ENCODE data around the gene FIGLA. TPM values are rescaled to one million over a fixed set of nuclear protein-coding genes. Genes with fewer than 3 reads are reported as not detected.

The FIGLA gene
- total RNA-seq, 1 experiment from 2014 or later: not detected

GRCh38 chr2:70759446-70759845 is 31.0 kb downstream of the FIGLA start:
- TF ChIP-seq SP1 (IDR thresholded peaks at IDR 0.05; ENCODE audit: low read depth) (no peak), TCF7L2 (IDR thresholded peaks at IDR 0.05; ENCODE audit: borderline replicate concordance, extremely low read depth, insufficient read depth, insufficient read length) (no peak), REST (IDR thresholded peaks at IDR 0.05; ENCODE audit: low read depth) (no peak)
- Histone ChIP-seq H3K36me3 (ENCODE audit: control insufficient read depth in 1 of 2, insufficient read depth in 2 of 2, low read length in 2 of 2) (no peaks in the 10 kb centered on the region), H3K27me3 (ENCODE audit: insufficient read depth, low read length) (peaks cover 4% of the 10 kb centered on the region; the same call in 1 of the 2 replicates)

GRCh38 chr2:70757966-70758365 is 32.5 kb downstream of the FIGLA start:
- Histone ChIP-seq H3K36me3 (ENCODE audit: control insufficient read depth in 1 of 2, insufficient read depth in 2 of 2, low read length in 2 of 2) (no peaks in the 10 kb centered on the region), H3K79me2 (ENCODE audit: insufficient read depth, low read length) (no peaks in the 10 kb centered on the region), H3K4me1 (ENCODE audit: control insufficient read depth in 1 of 2, insufficient read depth in 2 of 2, low read length in 2 of 2) (no peaks in the 10 kb centered on the region), H3K27ac (ENCODE audit: low read depth, low read length) (no peak overlapping the region), H3K9me2 (ENCODE audit: insufficient read depth) (no peaks in the 10 kb centered on the region), H3K9me3 (ENCODE audit: control insufficient read depth in 1 of 2, insufficient read depth in 1 of 2, low read depth in 1 of 2, low read length in 2 of 2) (no peaks in the 10 kb centered on the region), H3K4me3 (replicated peaks in 1 of 2; ENCODE audit: low read depth in 1 of 2, low read length in 2 of 2) (no peak overlapping the region), H3K4me2 (ENCODE audit: low read length) (no peak overlapping the region), H4K20me1 (ENCODE audit: insufficient read depth) (no peaks in the 10 kb centered on the region), H3K9ac (ENCODE audit: low read length) (no peak overlapping the region), H2AFZ (ENCODE audit: low read depth, low read length, poor library complexity, severe bottlenecking) (no peak overlapping the region), H3K27me3 (ENCODE audit: insufficient read depth, low read length) (peaks cover 4% of the 10 kb centered on the region; the same call in 1 of the 2 replicates)
- CTCF ChIA-PET: no interaction called here
- no TSS peak for BruUV-seq (replicated peaks)
- DNase-seq (ENCODE audit: low read depth, low spot score) (no peak), ATAC-seq (no peak)
- RAD21 ChIA-PET (ENCODE audit: low non-redundant PET in 1 of 2, low total read pairs in 2 of 2, uncharacterized antibody in 2 of 2, unreplicated experiment in 2 of 2): no interaction called here
- intact Hi-C loops (cut with micrococcal nuclease): no loop called here
- POLR2A ChIA-PET: no interaction called here
- TF ChIP-seq TCF7L2 (IDR thresholded peaks at IDR 0.05; ENCODE audit: borderline replicate concordance, extremely low read depth, insufficient read depth, insufficient read length) (no peak), REST (IDR thresholded peaks at IDR 0.05; ENCODE audit: low read depth) (no peak), CBX3 (IDR thresholded peaks at IDR 0.05; ENCODE audit: low read depth) (no peak), SRF (IDR thresholded peaks at IDR 0.05; ENCODE audit: low read depth) (no peak), ATF3 (IDR thresholded peaks at IDR 0.05) (no peak), SIN3A (IDR thresholded peaks at IDR 0.05; ENCODE audit: low read depth) (no peak), EZH2 (IDR thresholded peaks at IDR 0.05) (no peak), ELF1 (IDR thresholded peaks at IDR 0.05; ENCODE audit: borderline replicate concordance, low read depth) (no peak), FOSL1 (IDR thresholded peaks at IDR 0.05; ENCODE audit: low read depth) (no peak), JUND (IDR thresholded peaks at IDR 0.05) (no peak), EGR1 (IDR thresholded peaks at IDR 0.05; ENCODE audit: low read depth) (no peak), RAD21 (IDR thresholded peaks at IDR 0.05; ENCODE audit: low read depth) (no peak)

More at GRCh38 chr2:70759446-70759845, 31.0 kb downstream of the FIGLA start:
- intact Hi-C loops (cut with micrococcal nuclease): no loop called here
- POLR2A ChIA-PET: no interaction called here
- H3K4me2 ChIP-seq (ENCODE audit: low read length): no peak overlapping the region
- no peak overlapping the region for H2AFZ ChIP-seq (ENCODE audit: low read depth, low read length, poor library complexity, severe bottlenecking)
- ATAC-seq: no peak
- CTCF ChIA-PET: no interaction called here
- no peak overlapping the region for H3K4me3 ChIP-seq (replicated peaks in 1 of 2; ENCODE audit: low read depth in 1 of 2, low read length in 2 of 2)
- BruUV-seq (replicated peaks): no TSS peak
- H3K9me3 ChIP-seq (ENCODE audit: control insufficient read depth in 1 of 2, insufficient read depth in 1 of 2, low read depth in 1 of 2, low read length in 2 of 2): no peaks in the 10 kb centered on the region
- H3K79me2 ChIP-seq (ENCODE audit: insufficient read depth, low read length): no peaks in the 10 kb centered on the region
- no peak overlapping the region for H3K9ac ChIP-seq (ENCODE audit: low read length)
- no peak overlapping the region for H3K27ac ChIP-seq (ENCODE audit: low read depth, low read length)
- H4K20me1 ChIP-seq (ENCODE audit: insufficient read depth): no peaks in the 10 kb centered on the region
- H3K4me1 ChIP-seq (ENCODE audit: control insufficient read depth in 1 of 2, insufficient read depth in 2 of 2, low read length in 2 of 2): no peaks in the 10 kb centered on the region
- no peak for DNase-seq (ENCODE audit: low read depth, low spot score)
- RAD21 ChIA-PET (ENCODE audit: low non-redundant PET in 1 of 2, low total read pairs in 2 of 2, uncharacterized antibody in 2 of 2, unreplicated experiment in 2 of 2): no interaction called here
- H3K9me2 ChIP-seq (ENCODE audit: insufficient read depth): no peaks in the 10 kb centered on the region
